HPDE6-E6E7 (cell line): Measurements from ENCODE around the gene RSU1.

Experiments used
- DNase-seq: peaks from one replicate; pipeline ENCODE4 v3.0.0; 2011; ENCODE audit warnings: missing footprints; ENCODE audit errors: extremely low spot score

Gene RSU1

DNA sequence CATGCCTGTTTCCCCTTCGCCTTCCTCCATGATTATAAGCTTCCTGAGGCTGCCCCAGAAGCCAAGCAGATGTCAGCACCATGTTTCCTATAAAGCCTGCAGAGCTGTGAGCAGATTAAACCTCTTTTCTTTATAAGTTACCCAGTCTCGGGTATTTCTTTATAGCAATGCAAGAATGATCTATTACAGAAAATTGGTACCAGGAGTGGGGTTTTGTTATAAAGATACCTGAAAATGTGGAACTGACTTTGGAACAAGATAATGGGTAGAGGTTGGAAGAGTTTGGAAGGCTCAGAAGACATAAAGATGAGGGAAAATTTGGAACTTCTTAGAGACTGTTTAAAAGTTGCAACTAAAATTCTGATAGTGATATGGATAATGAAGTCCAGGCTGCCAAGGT, 4.8 kb upstream of the RSU1 start:
- DNase-seq, result no peak

DNA sequence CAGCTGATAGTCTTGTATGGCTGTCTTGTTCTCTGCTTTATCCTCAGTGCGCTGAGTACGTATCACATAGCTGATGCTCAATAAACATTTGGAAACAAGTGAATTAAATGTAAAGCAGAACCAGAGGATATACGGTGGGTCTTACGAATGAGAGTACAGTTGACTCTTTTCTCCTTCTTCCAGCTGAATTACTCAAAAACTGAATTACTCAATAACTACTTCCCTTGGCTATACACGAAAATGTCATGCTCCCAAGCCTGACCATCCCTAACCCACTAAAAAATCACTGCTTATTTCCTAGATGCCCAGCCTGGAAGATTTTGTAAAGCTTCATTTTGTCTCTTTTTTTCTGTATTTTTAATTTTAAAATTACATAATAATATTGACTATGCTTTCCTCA, 3.2 kb upstream of the RSU1 start:
- DNase-seq, result no peak

DNA sequence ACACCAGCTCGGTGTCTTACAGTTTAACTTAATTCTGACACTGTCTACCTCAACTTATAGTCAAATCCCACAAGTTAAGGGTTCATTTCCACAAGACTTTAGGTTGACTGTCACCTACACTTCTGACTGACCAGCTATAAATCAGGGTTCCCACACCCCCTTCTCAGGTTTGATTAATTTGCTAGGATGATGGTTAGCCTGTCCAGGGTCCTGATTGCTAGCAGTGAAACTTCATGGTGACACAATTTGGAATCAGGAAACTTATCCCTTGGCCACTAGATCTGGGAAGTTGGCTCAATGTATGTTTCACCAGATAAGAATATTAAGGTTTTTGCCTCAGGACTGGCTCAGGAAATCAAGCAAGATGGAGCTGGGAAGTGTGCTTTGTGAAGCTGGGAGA, 2.8 kb upstream of the RSU1 start:
- DNase-seq, result no peak

DNA sequence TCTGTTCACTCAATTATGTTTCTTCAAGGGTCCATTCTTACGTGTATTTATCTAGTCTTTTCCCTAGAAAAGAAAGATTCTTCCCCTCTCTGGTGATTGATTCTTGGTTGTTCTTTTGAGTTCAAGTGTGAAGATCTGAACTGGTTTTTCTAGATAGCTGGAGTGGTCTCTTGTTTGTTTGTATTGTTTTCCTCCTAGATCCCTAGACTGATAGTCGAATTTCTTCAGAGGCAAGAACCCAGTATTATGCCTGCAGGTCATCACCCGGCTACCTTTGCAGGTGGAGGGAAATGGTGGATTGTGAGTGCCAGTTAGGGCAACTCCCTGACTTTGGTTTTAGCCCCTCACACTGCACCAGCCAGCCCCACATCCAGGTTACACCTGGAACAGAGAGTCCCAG, 2.2 kb upstream of the RSU1 start:
- no peak for DNase-seq

DNA sequence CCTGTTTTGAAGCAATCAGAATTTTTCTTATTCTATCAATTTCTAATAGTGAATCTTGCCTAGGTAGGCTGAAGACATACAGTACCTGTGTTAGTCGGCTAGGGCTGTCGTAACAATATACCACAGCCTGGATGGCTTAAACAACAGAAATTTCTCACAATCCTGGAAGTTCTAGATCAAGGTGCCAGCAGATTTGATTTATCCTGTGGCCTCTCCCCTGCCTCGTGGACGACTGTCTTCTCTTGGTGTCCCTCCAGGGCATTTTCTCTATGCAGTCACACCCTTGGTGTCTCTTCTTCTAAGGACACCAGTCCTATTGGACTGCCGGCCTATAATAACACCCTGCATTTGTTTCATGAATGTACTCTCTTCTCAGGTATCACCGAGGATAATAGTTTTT, 1.8 kb upstream of the RSU1 start:
- no peak for DNase-seq

DNA sequence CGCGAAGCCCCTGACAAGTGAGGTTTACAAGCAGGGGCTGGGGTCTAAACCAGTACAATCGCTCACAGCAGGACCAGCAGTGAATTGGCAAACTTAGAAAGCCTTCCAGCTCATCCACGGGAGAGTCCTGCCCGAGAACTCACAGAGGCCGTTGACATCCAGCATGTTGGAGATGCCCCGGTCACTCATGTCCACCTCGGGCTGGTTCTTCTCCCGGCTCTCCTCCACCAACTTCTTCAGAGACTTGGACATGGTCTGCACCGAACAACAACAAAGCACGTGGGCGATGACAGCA, 447 bp downstream of the RSU1 start:
- no peak for DNase-seq

DNA sequence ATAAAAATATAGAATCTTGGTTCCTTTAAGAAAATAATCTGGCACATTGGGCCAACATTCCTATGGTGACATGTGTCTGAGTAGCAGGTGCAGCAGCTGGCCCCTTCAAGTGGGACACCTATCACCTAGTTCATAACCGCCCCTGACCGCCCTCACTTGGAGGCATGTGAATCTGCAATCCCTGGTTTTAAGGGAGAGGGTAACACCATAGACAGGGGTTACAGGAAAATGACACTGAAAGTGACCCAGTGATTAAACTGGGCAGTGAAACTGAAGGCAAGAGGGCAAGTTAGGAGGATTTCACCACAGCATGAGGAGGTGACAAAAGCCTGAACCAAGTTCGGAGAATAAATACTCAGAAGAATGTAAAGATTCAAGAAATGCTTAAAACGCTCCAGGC, 1.1 kb downstream of the RSU1 start:
- DNase-seq, result no peak

DNA sequence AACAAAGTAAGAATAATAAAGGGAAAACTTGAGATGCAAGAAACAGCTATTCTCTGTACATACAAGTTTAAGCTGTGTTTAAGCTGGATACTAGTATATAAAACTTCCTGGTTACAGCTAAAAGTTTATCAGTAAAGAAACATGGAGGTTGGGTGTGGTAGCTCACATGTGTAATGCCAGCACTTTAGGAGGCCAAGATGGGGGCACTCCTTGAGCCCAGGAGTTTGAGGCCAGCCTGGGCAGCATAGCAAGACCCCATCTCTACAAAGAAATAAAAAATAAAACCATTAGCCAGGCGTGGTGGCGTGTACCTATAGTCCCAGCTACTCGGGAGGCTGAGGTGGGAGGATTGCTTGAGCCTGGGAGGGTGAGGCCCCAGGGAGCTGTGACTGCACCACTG, 3.2 kb downstream of the RSU1 start:
- no peak for DNase-seq

DNA sequence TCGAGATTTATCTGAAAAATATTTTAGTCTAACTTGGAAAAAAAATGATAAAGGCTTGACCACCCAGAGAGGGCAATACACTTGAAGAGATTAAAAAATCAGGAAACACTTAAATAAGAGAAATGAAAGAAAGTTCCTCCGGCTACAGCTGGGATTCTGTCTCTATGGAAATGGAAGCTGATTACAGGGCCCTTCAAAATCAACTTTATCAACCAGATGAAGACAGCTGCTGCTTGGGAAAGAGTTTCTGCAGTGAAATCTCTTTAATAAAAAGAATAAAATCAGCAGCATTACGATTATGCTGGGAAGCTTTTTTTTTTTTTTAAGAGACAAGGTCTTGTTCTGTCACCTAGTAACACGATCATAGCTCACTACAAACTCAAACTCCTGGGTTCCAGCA, 4.5 kb downstream of the RSU1 start:
- no peak for DNase-seq

DNA sequence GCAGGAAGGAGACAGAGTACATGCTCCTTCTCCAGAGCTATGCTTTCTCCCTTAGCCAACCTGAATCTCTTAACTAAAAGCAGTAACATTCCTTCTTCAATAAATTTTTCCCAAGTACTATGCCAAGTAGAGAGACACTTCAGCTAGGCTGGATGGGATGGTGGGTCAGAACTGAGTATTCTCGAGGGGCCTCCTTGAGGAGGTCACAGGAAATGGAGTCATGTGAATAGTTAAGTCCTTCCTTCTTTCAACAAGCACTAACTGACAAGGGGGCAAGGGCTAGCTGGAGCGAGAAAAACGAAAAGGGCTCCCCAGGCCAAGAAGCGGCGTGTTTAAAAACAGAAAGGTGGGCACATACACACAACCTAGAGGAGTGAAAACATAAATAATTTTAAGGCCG, 5.5 kb downstream of the RSU1 start:
- DNase-seq, result no peak

DNA sequence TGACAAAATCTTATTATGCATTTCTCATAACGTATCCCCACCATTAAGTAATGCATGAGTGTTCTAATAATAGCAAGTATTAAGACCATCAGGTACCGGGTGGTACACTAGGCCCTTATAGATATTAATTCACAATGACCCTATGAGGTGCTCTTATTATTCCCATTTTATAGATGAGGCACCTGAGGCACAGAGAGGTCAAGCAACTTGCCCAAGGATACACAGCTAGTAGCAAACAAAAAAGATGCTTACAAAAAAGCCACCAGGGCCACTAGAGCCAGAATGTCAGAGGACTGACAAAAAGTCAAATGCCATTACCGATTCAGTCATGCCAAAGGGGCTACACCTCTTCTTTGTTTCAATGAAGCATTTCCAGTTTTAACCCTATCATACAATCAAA, 5.9 kb downstream of the RSU1 start:
- DNase-seq, result no peak

DNA sequence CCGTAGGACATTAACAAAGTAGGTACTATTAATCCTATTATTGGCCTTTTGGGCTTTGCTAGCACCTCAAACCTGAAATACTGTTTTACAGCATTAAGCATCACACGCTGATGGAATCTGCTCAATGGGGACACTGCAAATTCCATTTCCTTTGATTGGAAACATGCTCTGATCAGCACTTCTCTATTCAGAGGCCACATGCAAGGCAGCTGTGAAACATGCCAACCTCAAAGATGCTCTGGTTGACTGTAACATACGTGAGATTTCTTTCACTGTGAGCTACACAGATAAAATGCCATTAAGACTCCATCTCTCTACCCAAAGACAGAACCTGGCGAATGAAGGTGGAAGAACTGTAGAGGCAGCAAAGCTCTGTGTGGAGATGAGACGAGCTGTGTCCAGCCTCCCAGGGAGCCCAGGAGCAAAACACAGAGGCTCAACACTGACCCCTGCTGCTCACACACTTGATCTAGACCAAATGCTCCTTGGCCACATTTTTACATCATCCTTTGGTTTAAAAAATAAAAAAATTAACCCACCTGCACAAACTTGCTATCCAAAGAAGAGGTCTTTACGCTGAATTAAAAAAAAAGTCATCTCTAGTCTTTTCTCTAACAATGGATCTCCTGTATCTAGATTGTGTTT, 8.0 kb downstream of the RSU1 start:
- DNase-seq, result no peak

DNA sequence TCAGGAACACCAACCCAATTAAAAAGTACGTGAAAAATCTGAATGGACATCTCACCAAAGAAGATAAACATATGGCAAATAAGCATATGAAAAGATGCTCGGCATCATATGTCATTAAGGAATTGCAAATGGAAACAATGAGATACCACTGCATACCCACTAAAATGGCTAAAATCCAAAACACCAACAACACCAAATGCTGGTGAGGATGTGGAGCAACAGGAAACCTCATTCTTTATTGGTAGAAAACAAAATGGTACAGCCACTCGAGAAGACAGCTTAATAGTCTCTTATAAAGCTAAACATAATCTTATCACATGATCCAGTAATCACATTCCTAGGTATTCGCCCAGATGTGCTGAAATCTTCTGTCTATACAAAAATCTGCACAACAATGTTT, 13.1 kb downstream of the RSU1 start:
- DNase-seq, result no peak

DNA sequence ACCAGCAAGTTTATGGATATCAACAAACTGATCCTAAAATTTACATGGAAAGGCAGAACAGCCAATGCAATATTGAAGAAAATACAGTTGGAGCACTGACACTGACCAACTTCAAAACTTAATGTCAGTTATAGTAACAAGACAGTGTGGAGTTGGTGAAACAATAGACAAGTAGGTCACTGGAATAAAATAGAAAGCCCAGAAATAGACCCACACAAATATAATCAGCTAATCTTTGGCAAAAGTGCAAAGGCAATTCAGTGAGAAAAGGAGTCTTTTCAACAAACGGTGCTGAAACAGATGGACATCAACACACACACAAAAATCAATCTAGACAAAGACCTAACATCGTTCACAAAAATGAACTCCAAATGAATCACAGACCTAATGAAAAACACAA, 13.8 kb downstream of the RSU1 start:
- no peak for DNase-seq

DNA sequence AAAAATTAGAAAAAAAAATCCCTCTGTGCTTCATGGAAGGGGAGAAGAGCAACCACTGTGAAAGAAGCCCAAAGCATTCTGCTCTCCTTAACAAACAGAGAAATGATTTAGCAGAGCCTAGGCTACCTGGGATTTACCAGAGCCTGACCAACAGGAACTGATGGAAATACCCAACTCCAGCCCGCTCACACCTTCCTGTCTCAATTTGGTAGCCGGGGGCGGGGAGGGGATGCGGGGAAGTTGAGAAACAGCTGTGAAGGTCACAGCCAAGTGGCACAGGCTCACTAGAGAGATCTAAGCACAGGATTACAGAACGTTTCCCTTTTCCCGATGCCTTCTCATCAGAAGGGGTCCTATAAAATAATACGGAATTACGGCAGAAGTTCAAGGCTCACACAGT, 17.6 kb downstream of the RSU1 start:
- DNase-seq, result no peak

DNA sequence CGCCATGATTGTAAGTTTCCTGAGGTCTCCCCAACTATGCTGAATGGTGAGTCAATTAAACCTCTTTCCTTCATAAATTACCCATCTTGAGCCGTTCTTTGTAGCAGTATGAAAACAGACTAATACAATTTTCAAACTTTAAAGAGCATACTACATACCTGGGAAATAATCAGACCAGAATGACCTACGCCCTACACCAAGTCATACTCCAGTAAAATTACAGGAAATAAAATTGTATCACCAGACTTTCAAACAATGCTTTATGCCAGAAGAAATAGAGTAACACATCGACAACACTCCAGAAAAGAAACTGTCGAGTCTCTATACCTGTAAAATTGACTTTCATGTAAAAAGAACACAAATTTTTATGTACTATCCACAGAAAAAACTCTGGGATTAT, 18.7 kb downstream of the RSU1 start:
- DNase-seq, result no peak

DNA sequence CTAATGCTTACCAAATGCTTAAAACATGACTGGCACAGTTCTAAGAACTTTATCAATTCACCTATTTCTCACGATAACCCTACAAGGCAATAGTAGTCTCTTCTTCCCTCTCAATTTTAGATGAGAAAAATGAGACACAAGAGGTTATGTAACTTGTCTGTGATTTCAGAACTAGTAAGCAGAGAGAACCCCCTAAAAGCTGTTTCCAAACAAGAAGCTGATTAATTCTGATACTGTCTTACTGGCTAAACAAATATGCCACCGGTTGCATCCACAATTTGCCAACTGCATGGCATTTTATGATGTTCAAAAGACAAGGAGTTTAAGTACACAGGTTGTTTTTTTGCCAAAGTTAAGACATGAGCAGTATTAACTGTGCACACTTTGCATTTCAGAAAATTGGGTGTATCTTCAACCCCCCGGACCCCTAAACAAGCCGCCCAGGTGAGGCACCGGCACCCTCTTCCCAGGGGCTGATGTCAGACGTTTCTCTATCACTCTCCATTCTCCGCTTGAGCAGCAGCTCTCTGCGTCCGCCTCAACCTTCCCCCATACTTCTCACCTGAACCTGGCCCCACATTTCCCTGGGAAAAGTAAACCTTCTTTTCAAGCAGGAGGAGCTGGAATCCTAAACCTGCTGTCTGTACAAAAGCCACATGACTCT, 21.7 kb downstream of the RSU1 start:
- no peak for DNase-seq

DNA sequence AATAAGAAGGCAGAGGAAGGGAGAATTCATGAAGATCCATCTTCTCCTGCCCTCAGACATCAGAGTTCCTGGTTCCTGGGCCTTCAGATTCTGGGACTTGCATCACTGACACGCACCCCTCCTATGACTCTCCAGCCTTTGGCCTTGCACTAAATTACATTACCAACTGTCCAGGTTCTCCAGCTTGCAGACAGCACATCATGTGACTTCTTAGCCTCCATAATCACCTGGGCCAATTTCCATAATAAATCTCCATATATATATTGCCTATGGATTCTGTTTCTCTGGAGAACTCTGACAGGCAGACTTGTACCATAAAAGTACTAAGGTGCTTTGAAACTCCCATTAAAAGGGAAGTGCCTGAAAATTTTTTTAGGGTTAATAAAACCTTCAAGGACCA, 23.2 kb downstream of the RSU1 start:
- DNase-seq, result no peak

DNA sequence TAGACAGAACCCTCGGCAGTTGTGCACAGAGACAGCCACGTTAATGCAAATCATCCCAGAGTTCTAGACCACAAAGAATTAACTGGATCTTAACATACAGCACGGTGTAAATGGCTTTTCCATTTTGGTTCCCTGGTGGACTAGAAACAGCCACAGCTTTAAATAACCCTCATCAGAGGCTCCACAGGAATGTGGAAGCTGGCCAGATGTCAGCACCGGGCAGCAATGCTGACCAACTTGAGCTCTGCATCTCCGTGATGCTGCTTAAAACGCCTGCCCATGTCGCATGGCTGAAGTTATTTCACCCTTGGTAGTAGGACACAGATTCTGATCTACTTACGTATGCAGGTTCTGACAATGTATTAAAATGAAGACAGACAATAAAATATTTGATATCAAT, 24.5 kb downstream of the RSU1 start:
- DNase-seq, result no peak

DNA sequence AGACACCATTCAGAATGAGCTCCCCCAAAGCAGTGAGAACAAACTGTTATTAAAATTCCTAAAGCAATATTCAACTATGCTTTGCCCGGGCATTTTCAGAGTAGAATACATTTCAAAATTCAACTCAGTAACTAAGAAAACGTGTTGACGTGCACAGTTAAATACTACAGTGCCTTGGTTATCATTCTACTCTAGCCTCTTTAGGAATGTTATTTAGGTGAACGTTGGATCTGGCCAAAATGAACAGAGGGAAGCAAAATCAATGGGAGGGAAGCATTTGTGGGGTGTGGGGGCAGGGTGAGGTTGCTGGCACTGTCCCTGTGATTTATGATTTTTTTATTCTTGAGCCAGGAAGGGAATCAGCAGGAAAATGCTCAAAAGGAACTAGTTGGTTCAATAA, 27.5 kb downstream of the RSU1 start:
- no peak for DNase-seq

DNA sequence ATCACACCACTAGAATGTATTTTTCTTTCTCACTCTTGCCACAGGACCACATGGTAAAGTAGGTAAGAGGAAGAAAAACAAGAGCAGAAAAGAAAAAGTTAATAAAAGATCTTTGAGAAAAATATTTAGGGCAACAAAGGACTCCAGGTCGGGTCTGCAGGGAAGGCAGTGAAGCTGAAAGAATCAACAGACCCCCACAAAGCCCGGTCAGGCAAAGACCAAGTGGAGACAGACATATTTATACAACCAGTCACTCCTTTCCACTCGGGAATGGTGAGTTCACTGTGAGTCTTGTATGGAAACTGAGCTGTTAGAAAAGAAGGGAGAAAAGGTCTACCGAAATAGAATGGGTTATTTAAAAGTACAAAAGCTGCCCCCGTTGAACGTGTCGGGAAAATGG, 28.0 kb downstream of the RSU1 start:
- no peak for DNase-seq

DNA sequence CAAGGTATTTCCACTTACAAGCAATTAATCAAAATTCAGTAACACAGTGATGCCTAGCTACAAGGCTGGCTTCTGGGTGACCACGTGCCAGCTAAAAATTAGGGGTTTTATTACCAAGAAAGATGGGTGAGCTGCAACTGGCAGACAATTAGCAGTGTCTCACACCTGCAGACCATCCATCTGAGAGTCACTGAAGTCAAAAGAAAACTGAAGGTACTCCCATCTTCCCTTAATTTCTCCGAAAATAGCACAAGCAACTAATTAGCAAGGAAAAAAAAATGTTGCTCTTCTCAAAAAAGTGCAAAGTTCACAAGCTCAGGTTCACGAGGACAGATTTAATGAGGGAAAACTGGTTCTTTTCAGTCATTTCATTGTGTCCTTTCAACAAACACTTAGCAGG, 28.4 kb downstream of the RSU1 start:
- no peak for DNase-seq

DNA sequence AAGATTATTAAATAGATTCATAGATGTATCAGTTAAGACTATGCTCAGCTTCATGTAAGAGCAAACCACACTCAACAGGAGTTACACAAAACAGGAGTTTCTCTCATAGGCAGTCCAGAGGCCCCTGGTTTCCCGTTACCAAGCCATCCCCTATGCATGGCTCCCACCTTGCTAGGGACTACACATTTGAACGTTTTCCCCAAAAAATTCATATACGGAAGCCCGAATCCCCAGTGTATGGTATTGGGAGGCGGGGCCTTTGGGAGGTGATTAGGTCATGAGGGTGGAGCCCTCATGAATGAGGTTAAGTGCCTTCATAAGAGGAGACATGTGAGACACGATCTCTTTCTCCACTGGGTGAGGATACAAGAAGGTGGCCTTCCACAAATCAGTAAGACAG, 29.1 kb downstream of the RSU1 start:
- no peak for DNase-seq

DNA sequence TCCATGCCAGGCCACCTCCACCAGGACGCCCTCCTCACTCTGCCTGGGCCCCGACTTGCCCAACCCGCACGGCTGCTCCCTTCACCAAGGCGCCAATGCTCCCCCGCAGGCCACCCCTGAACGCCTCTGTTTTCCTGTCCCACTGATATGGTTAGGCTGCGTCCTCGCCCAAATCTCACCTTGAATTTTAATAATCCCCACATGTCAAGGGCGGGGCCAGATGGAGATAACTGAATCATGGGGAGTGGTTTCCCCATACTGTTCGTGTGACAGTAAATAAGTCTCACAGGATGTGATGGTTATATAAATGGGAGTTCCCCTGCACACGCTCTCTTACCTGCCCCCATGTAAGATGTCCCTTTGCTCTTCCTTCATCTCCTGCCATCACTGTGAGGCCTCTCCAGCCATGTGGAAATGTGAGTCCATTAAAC, 29.8 kb downstream of the RSU1 start:
- DNase-seq, result no peak
